ENCODE measurements around the gene MGRN1. TPM values are rescaled to one million over a fixed set of nuclear protein-coding genes. Genes with fewer than 3 reads are reported as not detected.

MGRN1 gene
- total and polyA plus RNA-seq, 2 of the 13 experiments (the other 11 are each of a cell fraction or from before 2014, with no cell fraction given): 11.9 to 12.6 TPM

- DNase-seq (ENCODE audit: low spot score) (no peak), FAIRE-seq (no peak), ATAC-seq (no peak)
- H3K9ac ChIP-seq (ENCODE audit: insufficient read depth, low read depth, low read length): no peak overlapping the region
- H3K4me3 ChIP-seq (replicated peaks in 1 of 3; ENCODE audit: insufficient read depth in 1 of 3, low read depth in 2 of 3, low read length in 3 of 3): no peak overlapping the region
- ChIA-PET CTCF (ENCODE audit: low intra/inter-chr PET ratio, low total read pairs) (no interaction called here), POLR2A (no interaction called here)
- WGBS (ENCODE audit: low lambda C conversion rate): no CpG with 5 or more reads among the region's 6 CpGs
- 0 out of 2 replicates have a peak, but pooled peaks have one; percentile 33 for TF ChIP-seq ZNF589 (CRISPR knock-in tag; conservative IDR thresholded peaks at IDR 0.05)
- TF ChIP-seq SNAPC2 (CRISPR knock-in tag; IDR thresholded peaks at IDR 0.05): no peak
- intact Hi-C loops (cut with micrococcal nuclease; ENCODE audit: unreplicated experiment) (no loop called here), in situ Hi-C loops (cut with HindIII; ENCODE audit: extremely low pct_ligation_motif_present, low pct_unique_long_range_greater_than_20kb) (no loop called here)
- peaks cover 69% of the 10 kb centered on the region for H3K4me1 ChIP-seq (ENCODE audit: insufficient read depth, low read length)
- no TSS peak for BruUV-seq (replicated peaks)
- H2AFZ ChIP-seq (ENCODE audit: low read length): no peak overlapping the region
- H3K79me2 ChIP-seq (ENCODE audit: insufficient read depth, low read length): peaks cover 2% of the 10 kb centered on the region
- no peak overlapping the region for H3K27ac ChIP-seq (ENCODE audit: extremely low read length, insufficient read depth, low read length)
- no peaks in the 10 kb centered on the region for H4K20me1 ChIP-seq (ENCODE audit: insufficient read depth, low read length)
- H3K4me2 ChIP-seq (ENCODE audit: low read depth, low read length): no peak overlapping the region
- H3K27me3 ChIP-seq (ENCODE audit: control insufficient read depth in 1 of 2, insufficient read depth in 2 of 2, low read length in 2 of 2): no peaks in the 10 kb centered on the region
- peaks cover 28 to 48% of the 10 kb centered on the region in 2 experiments; a peak in 4 of 5 replicates for H3K36me3 ChIP-seq (replicated peaks in 1 of 2; ENCODE audit: control insufficient read depth in 1 of 2, insufficient read depth in 2 of 2, low read length in 2 of 2)
- H3K9me3 ChIP-seq (ENCODE audit: low read length): no peaks in the 10 kb centered on the region
These were observed 31.2 kb downstream of the MGRN1 start for GRCh38 chr16:4655801-4656200.

DNA sequence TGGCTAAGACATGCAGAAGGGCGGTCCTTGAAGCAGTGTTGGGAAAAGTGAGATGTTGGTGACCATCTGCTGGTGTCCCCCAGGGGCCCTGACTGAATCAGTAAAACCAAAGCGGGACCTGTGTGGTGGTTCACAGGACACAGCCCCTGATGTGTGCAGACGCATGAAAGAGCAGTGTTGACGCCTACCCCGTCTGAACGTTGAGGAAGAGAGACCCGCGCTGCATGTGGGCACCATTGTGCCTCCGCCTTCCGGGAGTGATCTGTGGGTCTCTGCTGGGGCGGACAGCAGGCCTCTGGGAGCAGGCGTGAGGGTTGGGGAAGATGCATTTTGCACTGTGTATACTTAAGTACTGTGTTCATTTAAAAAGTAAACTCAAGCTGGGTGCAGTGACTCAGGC lies 31.6 kb downstream of the MGRN1 start:
- Histone ChIP-seq H3K9me3 (ENCODE audit: low read length) (no peaks in the 10 kb centered on the region), H3K27me3 (ENCODE audit: control insufficient read depth in 1 of 2, insufficient read depth in 2 of 2, low read length in 2 of 2) (no peaks in the 10 kb centered on the region), H3K4me2 (ENCODE audit: low read depth, low read length) (no peak overlapping the region), H3K4me1 (ENCODE audit: insufficient read depth, low read length) (peaks cover 69% of the 10 kb centered on the region), H3K9ac (ENCODE audit: insufficient read depth, low read depth, low read length) (no peak overlapping the region), H3K4me3 (replicated peaks in 1 of 3; ENCODE audit: insufficient read depth in 1 of 3, low read depth in 2 of 3, low read length in 3 of 3) (no peak overlapping the region), H2AFZ (ENCODE audit: low read length) (no peak overlapping the region), H3K36me3 (replicated peaks in 1 of 2; ENCODE audit: control insufficient read depth in 1 of 2, insufficient read depth in 2 of 2, low read length in 2 of 2) (peaks cover 26 to 48% of the 10 kb centered on the region in 2 experiments; a peak in 4 of 5 replicates), H4K20me1 (ENCODE audit: insufficient read depth, low read length) (no peaks in the 10 kb centered on the region), H3K27ac (ENCODE audit: extremely low read length, insufficient read depth, low read length) (no peak overlapping the region), H3K79me2 (ENCODE audit: insufficient read depth, low read length) (peaks cover 2% of the 10 kb centered on the region)
- no TSS peak for BruUV-seq (replicated peaks)
- ATAC-seq (no peak), DNase-seq (ENCODE audit: low spot score) (no peak), FAIRE-seq (no peak)
- ChIA-PET POLR2A (no interaction called here), CTCF (ENCODE audit: low intra/inter-chr PET ratio, low total read pairs) (no interaction called here)
- intact Hi-C loops (cut with micrococcal nuclease; ENCODE audit: unreplicated experiment) (no loop called here), in situ Hi-C loops (cut with HindIII; ENCODE audit: extremely low pct_ligation_motif_present, low pct_unique_long_range_greater_than_20kb) (no loop called here)
- TF ChIP-seq NFKBIZ (CRISPR knock-in tag; IDR thresholded peaks at IDR 0.05) (no peak), ATF1 (CRISPR knock-in tag; IDR thresholded peaks at IDR 0.05) (no peak), ZBTB39 (CRISPR knock-in tag; IDR thresholded peaks at IDR 0.05) (no peak), PTBP1 (IDR thresholded peaks at IDR 0.05; ENCODE audit: low read depth, low read length, poor library complexity, severe bottlenecking) (no peak)
- 98% methylated on average over 12 of the region's 12 CpGs for WGBS (ENCODE audit: low lambda C conversion rate)

Data from HepG2 (cell line).